Measurements from ENCODE around the gene XPR1. TPM values are rescaled to one million over a fixed set of nuclear protein-coding genes. Genes with fewer than 3 reads are reported as not detected.

Gene XPR1
- total and polyA plus RNA-seq, 2 of the 8 experiments (the other 6 are each of a cell fraction or from before 2014, with no cell fraction given), result 28.6 to 43.9 TPM

DNA sequence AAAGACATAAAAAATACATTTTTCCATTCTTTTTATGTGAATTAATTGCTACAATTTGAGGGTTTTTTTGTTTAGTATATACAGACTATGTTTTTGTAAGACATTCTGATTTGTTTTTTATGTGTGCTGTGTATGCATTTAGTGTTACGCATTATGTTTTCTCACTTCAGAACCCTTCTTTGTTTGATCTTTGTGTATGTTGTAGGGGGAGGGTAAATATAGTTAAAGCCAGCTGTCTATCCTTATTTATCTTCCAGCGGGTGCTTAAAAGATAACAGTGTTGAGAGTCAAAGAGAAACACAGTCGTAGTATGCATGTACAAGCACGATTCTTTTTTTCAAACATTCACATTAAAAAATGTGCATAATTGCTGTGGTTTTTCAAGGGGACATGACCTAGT lies 183.4 kb downstream of the XPR1 start:
- Histone ChIP-seq H3K9me3 (ENCODE audit: insufficient read depth in 2 of 2, low read depth in 1 of 2, low read length in 1 of 2) (no peaks in the 10 kb centered on the region), H3K79me1 (ENCODE audit: low read depth, low read length) (no peaks in the 10 kb centered on the region), H2BK12ac (ENCODE audit: low read depth, low read length) (no peak overlapping the region), H2AFZ (ENCODE audit: low read length) (no peak overlapping the region), H2BK120ac (replicated peaks; ENCODE audit: low read depth, low read length) (no peak overlapping the region), H2BK20ac (ENCODE audit: low read length) (no peak overlapping the region), H3K27me3 (replicated peaks in 1 of 4; ENCODE audit: control insufficient read depth in 3 of 4, extremely low read depth in 1 of 4, insufficient read depth in 3 of 4, low read length in 3 of 4) (no peaks in the 10 kb centered on the region), H4K5ac (ENCODE audit: insufficient read length, low read depth, low read length) (no peak overlapping the region), H3K56ac (replicated peaks; ENCODE audit: insufficient read length, low read depth, low read length) (no peak overlapping the region), H4K20me1 (replicated peaks in 1 of 2; ENCODE audit: control insufficient read depth in 1 of 2, insufficient read depth in 2 of 2, low read length in 2 of 2) (no peaks in the 10 kb centered on the region), H4K91ac (replicated peaks; ENCODE audit: insufficient read length, low read length) (no peak overlapping the region), H3K14ac (ENCODE audit: insufficient read length) (no peak overlapping the region), H3K23ac (ENCODE audit: insufficient read length) (no peak overlapping the region), H3K79me2 (ENCODE audit: control insufficient read depth in 1 of 2, insufficient read depth in 2 of 2, low read length in 2 of 2) (no peaks in the 10 kb centered on the region), H3K4me1 (replicated peaks in 1 of 4; ENCODE audit: control insufficient read depth in 3 of 4, insufficient read depth in 4 of 4, low read length in 3 of 4) (no peaks in the 10 kb centered on the region), H3K27ac (ENCODE audit: low read depth, low read length) (no peak overlapping the region), H3K4me2 (ENCODE audit: insufficient read depth in 1 of 2, low read depth in 2 of 2, low read length in 2 of 2) (no peak overlapping the region), H4K8ac (ENCODE audit: extremely low read depth, insufficient read depth, low read length) (no peak overlapping the region), H2AK5ac (ENCODE audit: low read depth, low read length) (no peak overlapping the region), H3K4me3 (ENCODE audit: extremely low read depth in 1 of 4, insufficient read depth in 2 of 4, low read depth in 3 of 4, low read length in 4 of 4) (no peak overlapping the region), H3K9ac (replicated peaks in 1 of 4; ENCODE audit: extremely low read depth in 1 of 4, low read depth in 3 of 4, low read length in 3 of 4) (no peak overlapping the region), H3K18ac (ENCODE audit: extremely low read depth, low read length) (no peak overlapping the region), H2BK5ac (ENCODE audit: low read depth, low read length) (no peak overlapping the region), H2BK15ac (ENCODE audit: low read length) (no peak overlapping the region), H3K36me3 (ENCODE audit: control insufficient read depth in 2 of 4, insufficient read depth in 4 of 4, low read length in 3 of 4) (no peaks in the 10 kb centered on the region; a peak in 1 of 8 replicates), H3K23me2 (ENCODE audit: low read depth, low read length) (no peaks in the 10 kb centered on the region), H3K4ac (replicated peaks; ENCODE audit: insufficient read length, low read depth, low read length) (no peak overlapping the region)
- DNase-seq (ENCODE audit: low read depth in 1 of 2, low spot score in 2 of 2) (no peak), FAIRE-seq (no peak)
- ChIA-PET POLR2A (ENCODE audit: partially characterized antibody) (no interaction called here), CTCF (ENCODE audit: partially characterized antibody) (no interaction called here)
- WGBS, 2 experiments (ENCODE audit: extremely low coverage in 1 of 2, insufficient coverage in 1 of 2, insufficient read length in 1 of 2, insufficient replicate concordance in 2 of 2, low coverage in 1 of 2, low lambda C conversion rate in 2 of 2, missing lambda C conversion rate in 1 of 2), result 89% methylated on average over 4 of the region's 4 CpGs; no CpG with 5 or more reads in 1 of the 2 experiments
- TF ChIP-seq BACH1 (IDR thresholded peaks at IDR 0.05; ENCODE audit: low read length), result no peak
- no peak for TF ChIP-seq SUZ12 (IDR thresholded peaks at IDR 0.05; ENCODE audit: low read length)
- no peak for TF ChIP-seq GABPA (IDR thresholded peaks at IDR 0.05; ENCODE audit: borderline replicate concordance, insufficient read depth, low read length)
- TF ChIP-seq SRF (IDR thresholded peaks at IDR 0.05; ENCODE audit: low read depth, low read length), result no peak
- no peak for TF ChIP-seq ATF2 (IDR thresholded peaks at IDR 0.05; ENCODE audit: low read length)
- TF ChIP-seq HDAC6 (IDR thresholded peaks at IDR 0.05; ENCODE audit: low read depth, low read length), result no peak
- no peak for TF ChIP-seq CBX8 (IDR thresholded peaks at IDR 0.05; ENCODE audit: borderline replicate concordance, low read depth, low read length)
- TF ChIP-seq JUN (IDR thresholded peaks at IDR 0.05; ENCODE audit: low read depth, low read length), result no peak
- TF ChIP-seq CTBP2 (IDR thresholded peaks at IDR 0.05; ENCODE audit: borderline replicate concordance, insufficient read depth, insufficient read length, low read length), result no peak
- TF ChIP-seq SP2 (IDR thresholded peaks at IDR 0.05; ENCODE audit: low read length), result no peak
- no peak for TF ChIP-seq USF2 (IDR thresholded peaks at IDR 0.05; ENCODE audit: low read length)
- TF ChIP-seq BCL11A (IDR thresholded peaks at IDR 0.05; ENCODE audit: low read depth in 2 of 2, low read length in 2 of 2), result no peak
- no peak for TF ChIP-seq SP4 (IDR thresholded peaks at IDR 0.05; ENCODE audit: low read length)

All from H1 (cell line).